GM23338 (cell line): ENCODE data around the gene RHCG. TPM values are rescaled to one million over a fixed set of nuclear protein-coding genes. Genes with fewer than 3 reads are reported as not detected.

Experiments
- ATAC-seq: fragments of 200-7000 bp; cut with Tn5 transposase; 3 replicates; pipeline ENCODE4 v1.9.1; 2020
- DNase-seq: peaks from one replicate; pipeline ENCODE4 v3.0.0-alpha.2; 2015; ENCODE audit warnings: low spot score
- H2AFZ ChIP-seq: fragments of 200-600 bp; sonication (generic); 2 replicates; pipeline ENCODE4 v1.8.0; 2016; ENCODE audit warnings: antibody characterized with exemption, mild to moderate bottlenecking, moderate library complexity
- H3F3A ChIP-seq: fragments of 200-600 bp; sonication (generic); replicated peaks from 2 replicates; pipeline ENCODE4 v1.8.0; 2017; ENCODE audit warnings: antibody characterized with exemption, mixed run types, low read depth
- H3K27ac ChIP-seq: fragments of 200-600 bp; sonication (generic); 2 replicates; pipeline ENCODE4 v1.6.1; 2016; ENCODE audit warnings: low read depth
- H3K27me3 ChIP-seq: fragments of 200-600 bp; sonication (generic); 2 replicates; pipeline ENCODE4 v1.8.0; 2016; ENCODE audit warnings: mild to moderate bottlenecking, mixed run types, moderate library complexity; ENCODE audit not compliant: insufficient read depth
- H3K36me3 ChIP-seq: fragments of 200-600 bp; sonication (generic); 2 replicates; pipeline ENCODE4 v1.8.0; 2016; ENCODE audit warnings: mild to moderate bottlenecking; ENCODE audit not compliant: insufficient read depth
- H3K4me1 ChIP-seq: fragments of 200-600 bp; sonication (generic); 2 replicates; pipeline ENCODE4 v1.8.0; 2016; ENCODE audit warnings: mild to moderate bottlenecking, moderate library complexity; ENCODE audit not compliant: insufficient read depth
- H3K4me2 ChIP-seq: fragments of 200-600 bp; sonication (generic); 2 replicates; pipeline ENCODE4 v1.7.1; 2017; ENCODE audit warnings: mixed run types
- H3K4me3 ChIP-seq: fragments of 200-600 bp; sonication (generic); 2 replicates; pipeline ENCODE4 v1.6.1; 2016; ENCODE audit warnings: mixed run types
- H3K79me2 ChIP-seq: fragments of 200-600 bp; sonication (generic); replicated peaks from 2 replicates; pipeline ENCODE4 v1.8.0; 2017; ENCODE audit warnings: mild to moderate bottlenecking; ENCODE audit not compliant: insufficient read depth
- H3K9me2 ChIP-seq: fragments of 200-600 bp; sonication (generic); 2 replicates; pipeline ENCODE4 v1.8.0; 2017; ENCODE audit not compliant: insufficient read depth
- H4K20me1 ChIP-seq: fragments of 200-600 bp; sonication (generic); replicated peaks from 2 replicates; pipeline ENCODE4 v1.8.0; 2017; ENCODE audit warnings: mild to moderate bottlenecking; ENCODE audit not compliant: insufficient read depth
- H3K27ac Mint-ChIP-seq: 2 replicates; pipeline ENCODE4 v1.8.0; 2020; ENCODE audit warnings: inconsistent platforms, mild to moderate bottlenecking, moderate library complexity, mixed read lengths
- H3K27me3 Mint-ChIP-seq: 3 replicates; pipeline ENCODE4 v1.8.0; 2022; ENCODE audit warnings: low read depth, mild to moderate bottlenecking, moderate library complexity, mixed read lengths, inconsistent platforms; ENCODE audit not compliant: insufficient read depth, poor library complexity
- H3K36me3 Mint-ChIP-seq: 3 replicates; pipeline ENCODE4 v1.8.0; 2021; ENCODE audit warnings: low read depth, mild to moderate bottlenecking, inconsistent platforms, moderate library complexity, mixed read lengths
- H3K4me1 Mint-ChIP-seq: 3 replicates; pipeline ENCODE4 v1.8.0; 2020; ENCODE audit warnings: mild to moderate bottlenecking, inconsistent platforms, mixed read lengths
- H3K4me3 Mint-ChIP-seq: 3 replicates; pipeline ENCODE4 v1.8.0; 2021; ENCODE audit warnings: moderate library complexity, mild to moderate bottlenecking, inconsistent platforms, mixed read lengths
- H3K9me3 Mint-ChIP-seq: 3 replicates; pipeline ENCODE4 v1.8.0; 2020; ENCODE audit warnings: moderate library complexity, mild to moderate bottlenecking, inconsistent platforms, mixed read lengths
- CREB1 ChIP-seq: fragments of 250-450 bp; sonication (Bioruptor Pico); IDR thresholded peaks from 2 replicates; pipeline ENCODE4 v1.5.0; 2020; ENCODE audit warnings: low read depth, mild to moderate bottlenecking, moderate library complexity
- CTCF ChIP-seq, 2 experiments: fragments of 200-600 bp in 1 of 2; sonication (generic) in 1 of 2; conservative IDR thresholded peaks; 2 replicates each; pipeline versions ENCODE4 v1.5.1 to v1.6.1; 2016 to 2017; ENCODE audit warnings: antibody characterized with exemption in 2 of 2, low read depth in 2 of 2, mild to moderate bottlenecking in 2 of 2, moderate library complexity in 1 of 2
- ETS1 ChIP-seq: IDR thresholded peaks from 2 replicates; pipeline ENCODE4 v1.6.1; 2016; ENCODE audit warnings: antibody characterized with exemption
- EZH2 ChIP-seq: fragments of 200-600 bp; sonication (generic); IDR thresholded peaks from one replicate; pipeline ENCODE4 v1.8.0; 2017; ENCODE audit warnings: antibody characterized with exemption, mild to moderate bottlenecking, low read depth; ENCODE audit not compliant: unreplicated experiment
- EZH2phosphoT487 ChIP-seq: fragments of 200-600 bp; sonication (generic); IDR thresholded peaks from one replicate; pipeline ENCODE4 v1.8.1; 2018; ENCODE audit warnings: antibody characterized with exemption; ENCODE audit not compliant: unreplicated experiment
- JUNB ChIP-seq: IDR thresholded peaks from one replicate; pipeline ENCODE4 v1.6.1; 2016; ENCODE audit warnings: antibody characterized with exemption; ENCODE audit not compliant: unreplicated experiment
- NANOG ChIP-seq: IDR thresholded peaks from 2 replicates; pipeline ENCODE4 v1.6.1; 2016; ENCODE audit warnings: antibody characterized with exemption, borderline replicate concordance
- POLR2AphosphoS5 ChIP-seq: IDR thresholded peaks from 2 replicates; pipeline ENCODE4 v1.6.1; 2016; ENCODE audit warnings: antibody characterized with exemption, low read depth
- REST ChIP-seq: IDR thresholded peaks from one replicate; pipeline ENCODE4 v1.6.1; 2018; ENCODE audit warnings: antibody characterized with exemption; ENCODE audit not compliant: unreplicated experiment
- STAT1 ChIP-seq: IDR thresholded peaks from one replicate; pipeline ENCODE4 v1.6.1; 2016; ENCODE audit warnings: antibody characterized with exemption; ENCODE audit not compliant: unreplicated experiment
- ZNF114 ChIP-seq: fragments of 250-450 bp; sonication (Bioruptor Pico); IDR thresholded peaks from 2 replicates; pipeline ENCODE4 v1.5.0; 2020; ENCODE audit warnings: mild to moderate bottlenecking, moderate library complexity
- ZNF331 ChIP-seq: fragments of 250-450 bp; sonication (Bioruptor Pico); IDR thresholded peaks from 2 replicates; pipeline ENCODE4 v1.5.0; 2020; ENCODE audit warnings: low read depth, mild to moderate bottlenecking, moderate library complexity
- ZNF462 ChIP-seq: fragments of 250-450 bp; sonication (Bioruptor Pico); IDR thresholded peaks from 2 replicates; pipeline ENCODE4 v1.5.0; 2020; ENCODE audit warnings: mild to moderate bottlenecking, moderate library complexity
- polyA plus RNA-seq: library from polyadenylated mRNA; unstranded; fragments of >200 nt; fragmentation: Nextera tagmentation; extraction: Ambion mirVana; gene quantifications from 2 replicates; pipeline ENCODE4 v1.2.1, GENCODE V29; 2016
- total RNA-seq: library from RNA; depleted of rRNA; stranded (reverse); fragments of >200 nt; shearing (Covaris generic); gene quantifications from 2 replicates; pipeline ENCODE4 v1.2.3, GENCODE V29; 2014

Gene RHCG
- total and polyA plus RNA-seq, 2 experiments from 2014 or later = 0.21 to 0.63 TPM

- no peaks in the 10 kb centered on the region for H3K27me3 ChIP-seq
- H4K20me1 ChIP-seq = no peaks in the 10 kb centered on the region
- no peak overlapping the region for H3K4me2 ChIP-seq
- no peaks in the 10 kb centered on the region for H3K36me3 ChIP-seq
- no peaks in the 10 kb centered on the region for H3K9me2 ChIP-seq
- DNase-seq = no peak
- no peaks in the 10 kb centered on the region for H3K36me3 Mint-ChIP-seq
- no peaks in the 10 kb centered on the region for H3K79me2 ChIP-seq
- H3K4me1 Mint-ChIP-seq = no peaks in the 10 kb centered on the region
- H3K4me3 Mint-ChIP-seq = no peak overlapping the region
- no peak overlapping the region for H3K27ac Mint-ChIP-seq
- ATAC-seq = no peak
- no peak overlapping the region for H3K27ac ChIP-seq
- H3K9me3 Mint-ChIP-seq = no peaks in the 10 kb centered on the region
- no peak overlapping the region for H3K4me3 ChIP-seq
- H3K27me3 Mint-ChIP-seq = peaks cover 9% of the 10 kb centered on the region
- no peak overlapping the region for H2AFZ ChIP-seq
- TF ChIP-seq ZNF331 (no peak), EZH2 (no peak), ZNF114 (CRISPR knock-in tag) (no peak), POLR2AphosphoS5 (no peak), STAT1 (no peak), REST (no peak), ETS1 (no peak), NANOG (no peak), CTCF (conservative IDR thresholded peaks at IDR 0.05; ENCODE audit: low read depth in 2 of 2) (no peak), EZH2phosphoT487 (no peak), JUNB (no peak), ZNF462 (CRISPR knock-in tag) (no peak), CREB1 (no peak)
- H3K4me1 ChIP-seq = no peaks in the 10 kb centered on the region
- no peaks in the 10 kb centered on the region for H3F3A ChIP-seq
Observed at GRCh38 chr15:89479173-89479572, 17.2 kb downstream of the RHCG start.
